Measurements from ENCODE around the gene ZNF117.

GRCh38 chr7:64996305-64996704, 5.5 kb upstream of the ZNF117 start:
- TF ChIP-seq POLR2A (IDR thresholded peaks at IDR 0.05) (no peak), EP300 (IDR thresholded peaks at IDR 0.05; ENCODE audit: low read depth) (no peak), CTCF (IDR thresholded peaks at IDR 0.05) (no peak)
